ENCODE data around the gene MMP24.
A peak's percentile ranks its signal among the peaks of the same experiment; 100 is the strongest.

Gene MMP24

GRCh38 chr20:35280523-35280922 is 54.0 kb downstream of the MMP24 start:
- TF ChIP-seq, protein P1, sequence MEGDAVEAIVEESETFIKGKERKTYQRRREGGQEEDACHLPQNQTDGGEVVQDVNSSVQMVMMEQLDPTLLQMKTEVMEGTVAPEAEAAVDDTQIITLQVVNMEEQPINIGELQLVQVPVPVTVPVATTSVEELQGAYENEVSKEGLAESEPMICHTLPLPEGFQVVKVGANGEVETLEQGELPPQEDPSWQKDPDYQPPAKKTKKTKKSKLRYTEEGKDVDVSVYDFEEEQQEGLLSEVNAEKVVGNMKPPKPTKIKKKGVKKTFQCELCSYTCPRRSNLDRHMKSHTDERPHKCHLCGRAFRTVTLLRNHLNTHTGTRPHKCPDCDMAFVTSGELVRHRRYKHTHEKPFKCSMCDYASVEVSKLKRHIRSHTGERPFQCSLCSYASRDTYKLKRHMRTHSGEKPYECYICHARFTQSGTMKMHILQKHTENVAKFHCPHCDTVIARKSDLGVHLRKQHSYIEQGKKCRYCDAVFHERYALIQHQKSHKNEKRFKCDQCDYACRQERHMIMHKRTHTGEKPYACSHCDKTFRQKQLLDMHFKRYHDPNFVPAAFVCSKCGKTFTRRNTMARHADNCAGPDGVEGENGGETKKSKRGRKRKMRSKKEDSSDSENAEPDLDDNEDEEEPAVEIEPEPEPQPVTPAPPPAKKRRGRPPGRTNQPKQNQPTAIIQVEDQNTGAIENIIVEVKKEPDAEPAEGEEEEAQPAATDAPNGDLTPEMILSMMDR (IDR thresholded peaks at IDR 0.05; ENCODE audit: insufficient read depth, low read depth, low read length, missing control alignments) = no peak

GRCh38 chr20:35281506-35282101 is 55.1 kb downstream of the MMP24 start:
- TF ChIP-seq, protein P1 (IDR thresholded peaks at IDR 0.05; ENCODE audit: insufficient read depth, low read depth, low read length, missing control alignments) = no peak
- no peak overlapping the region for H3K4me3 ChIP-seq (ENCODE audit: low read length)
- no peak for DNase-seq (ENCODE audit: low read depth)

More at GRCh38 chr20:35280523-35280922, 54.0 kb downstream of the MMP24 start:
- no peak for DNase-seq (ENCODE audit: low read depth)
- H3K4me3 ChIP-seq (ENCODE audit: low read length) = no peak overlapping the region

DNA sequence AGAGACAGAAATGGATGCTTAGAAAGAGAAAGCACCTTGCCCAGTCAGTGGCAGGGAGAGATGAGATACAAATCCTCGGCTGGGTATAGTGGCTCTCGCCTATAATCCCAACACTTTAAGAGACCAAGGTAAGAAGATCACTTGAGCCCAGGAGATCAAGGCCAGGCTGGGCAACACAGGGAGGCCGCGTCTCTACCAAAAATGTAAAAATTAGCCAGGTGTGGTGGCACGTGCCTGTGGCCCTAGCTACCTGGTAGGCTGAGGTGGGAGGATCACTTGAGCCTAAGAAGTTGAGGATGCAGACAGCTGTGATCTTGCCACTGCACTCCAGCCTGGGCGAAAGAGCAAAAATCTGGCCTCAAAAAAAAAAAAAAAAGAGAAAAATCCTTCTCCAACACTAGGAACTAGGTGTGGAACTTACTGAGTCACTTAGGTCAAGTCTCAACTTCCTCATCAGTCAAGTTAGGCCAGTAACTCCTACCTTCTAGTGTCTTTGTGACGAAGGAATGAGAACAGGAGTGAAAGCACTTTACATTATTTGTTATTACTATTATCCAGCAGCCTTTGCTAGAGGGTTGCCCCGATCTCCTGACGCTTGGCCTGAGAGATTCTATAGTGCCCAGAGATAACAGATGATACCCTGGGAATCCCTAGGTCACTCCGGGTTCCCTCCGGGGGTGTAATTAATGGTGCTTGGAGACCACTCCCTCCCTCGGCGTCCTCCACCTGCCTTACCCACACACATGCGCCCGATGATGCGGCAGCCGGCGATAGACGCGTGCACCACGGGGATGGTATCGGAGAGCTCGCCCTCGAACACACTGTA is 57.2 kb downstream of the MMP24 start:
- TF ChIP-seq, protein P1 (IDR thresholded peaks at IDR 0.05; ENCODE audit: insufficient read depth, low read depth, low read length, missing control alignments) = no peak
- DNase-seq (ENCODE audit: low read depth) = peak; percentile 80

DNA sequence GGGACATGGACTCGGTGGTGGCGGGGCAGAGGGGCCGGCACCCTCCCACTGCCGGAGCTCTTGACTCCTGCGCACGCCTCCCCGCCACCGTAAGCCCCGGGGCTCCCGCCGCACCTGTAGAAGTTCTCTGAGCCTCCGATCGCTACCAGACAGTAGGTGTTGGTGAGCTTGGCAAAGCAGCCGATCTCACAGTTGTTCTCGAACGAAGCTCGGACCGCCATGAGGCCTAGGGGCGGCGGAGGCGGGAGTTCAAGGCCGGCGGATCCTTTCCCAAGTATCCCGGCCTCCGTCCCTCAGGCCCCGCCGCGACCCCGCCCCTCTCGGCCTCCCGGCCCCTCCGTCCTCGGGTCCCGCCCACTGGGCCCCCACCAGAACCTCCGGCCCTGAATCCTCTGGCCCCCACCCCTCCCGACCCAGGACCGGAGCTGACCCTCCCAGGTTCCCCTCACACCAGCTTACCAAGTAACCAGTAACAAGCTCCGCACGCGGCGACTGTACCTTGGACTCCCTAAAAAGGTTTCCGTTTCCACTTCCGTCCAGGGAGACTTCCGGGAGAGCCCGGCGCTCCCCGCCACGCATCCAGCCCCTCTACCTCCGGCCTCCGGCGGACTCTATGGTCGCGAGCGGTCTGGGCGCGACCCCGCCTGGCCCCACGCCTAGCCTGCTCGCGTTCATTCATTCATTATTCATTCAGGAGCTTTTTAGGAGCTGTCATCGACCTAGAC is 57.9 kb downstream of the MMP24 start, which contains the start of gene EIF6:
Gene EIF6, minus strand, starts transcription at position 506 of the 725 bp plus-strand sequence. Its CDS starts 285 bp downstream, at position 221.
- H3K4me3 ChIP-seq (ENCODE audit: low read length) = peak within 1 kb of the TSS; percentile 82
- TF ChIP-seq, protein P1 (IDR thresholded peaks at IDR 0.05; ENCODE audit: insufficient read depth, low read depth, low read length, missing control alignments) = no peak
- DNase-seq (ENCODE audit: low read depth) = peak; percentile 83

More for the DNA sequence above, 57.2 kb downstream of the MMP24 start:
- peak overlapping the region; percentile 82 for H3K4me3 ChIP-seq (ENCODE audit: low read length)

- DNase-seq (ENCODE audit: low read depth) = no peak
- TF ChIP-seq, protein P1 (IDR thresholded peaks at IDR 0.05; ENCODE audit: insufficient read depth, low read depth, low read length, missing control alignments) = no peak
- H3K4me3 ChIP-seq (ENCODE audit: low read length) = peak overlapping the region; percentile 82
These were observed 58.7 kb downstream of the MMP24 start for GRCh38 chr20:35284992-35285805.

DNA sequence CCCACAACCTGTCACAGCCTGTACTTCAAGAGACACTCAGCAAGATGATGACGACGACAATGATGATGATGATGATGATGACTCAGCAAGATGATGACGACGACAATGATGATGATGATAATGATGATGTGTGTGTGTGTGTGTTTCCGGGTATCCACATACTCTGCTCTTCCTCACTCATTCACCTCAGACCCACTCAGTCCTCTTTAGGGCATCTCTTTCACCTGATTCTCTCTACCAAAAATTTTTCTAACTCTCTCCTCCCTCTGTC is 59.3 kb downstream of the MMP24 start:
- no peak overlapping the region for H3K4me3 ChIP-seq (ENCODE audit: low read length)
- TF ChIP-seq, protein P1 (IDR thresholded peaks at IDR 0.05; ENCODE audit: insufficient read depth, low read depth, low read length, missing control alignments) = no peak

More for the DNA sequence above, 59.3 kb downstream of the MMP24 start:
- peak; percentile 59 for DNase-seq (ENCODE audit: low read depth)
